ENCODE data around the gene VPS33B.
"Not testable (repeated sequence)": the region's sequence is repeated elsewhere in the genome, so short reads cannot be mapped to it uniquely, and the experiment has no call there.

Gene VPS33B

DNA sequence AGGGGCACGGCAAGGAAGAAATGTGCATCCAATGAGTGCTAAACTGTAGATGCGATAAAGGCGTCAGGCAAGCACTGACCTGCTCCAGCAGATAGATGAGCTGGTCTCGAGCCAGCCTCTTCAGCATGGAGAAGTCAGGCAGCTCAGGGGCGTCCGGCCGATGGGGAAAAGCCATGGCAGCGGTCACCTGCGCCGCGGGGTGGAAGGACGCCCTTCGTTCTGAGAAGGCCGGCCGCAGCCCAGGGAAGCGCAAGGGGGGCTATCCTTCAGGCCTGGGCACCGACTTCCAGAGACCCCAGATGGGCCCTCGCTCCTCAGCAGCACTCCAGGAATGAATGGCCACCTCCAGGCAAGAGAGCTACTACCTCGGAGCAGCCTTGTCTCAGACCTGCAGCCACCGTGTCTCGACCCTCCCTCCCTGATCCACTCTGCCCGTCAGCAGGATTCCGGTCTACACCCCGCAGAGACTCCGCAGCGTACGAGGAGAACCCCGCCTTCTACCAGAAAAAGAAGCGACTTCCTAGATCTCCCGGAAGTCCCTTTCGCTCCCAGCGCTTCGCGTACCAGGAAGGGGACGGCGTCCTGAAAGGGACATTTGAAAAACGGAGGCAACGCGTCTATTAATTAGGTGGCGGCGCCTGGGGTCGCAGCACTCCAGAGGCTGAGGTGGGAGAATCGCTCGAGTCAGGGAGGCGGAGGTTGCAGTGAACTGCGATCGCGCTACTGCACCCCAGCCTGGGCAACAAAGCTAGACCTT is at the start of gene VPS33B:
TSS of gene VPS33B (minus strand) at position 520 of the 757 bp plus-strand sequence. CDS start at position 175, 345 bp downstream.
- DNase-seq = peak; percentile 39

DNA sequence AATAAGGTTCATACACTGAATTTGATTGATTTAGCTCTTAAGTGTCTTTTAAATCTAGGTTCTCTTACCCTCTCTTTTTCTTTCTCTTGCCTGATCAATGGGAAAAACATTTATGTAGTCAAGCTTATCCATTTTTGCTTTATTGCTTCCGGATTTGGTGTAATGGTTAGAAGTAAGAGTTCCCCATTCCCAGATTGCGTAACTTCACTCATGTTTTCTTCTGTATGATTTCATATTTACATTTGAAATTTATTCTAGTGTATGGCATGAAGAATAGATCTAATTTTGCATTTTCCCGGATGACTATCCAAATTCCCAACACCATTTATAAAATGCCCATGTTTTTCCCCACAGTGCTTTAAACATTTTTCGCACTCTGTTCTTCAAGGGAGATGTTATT is 49.8 kb upstream of the VPS33B start:
- no peak for DNase-seq

DNA sequence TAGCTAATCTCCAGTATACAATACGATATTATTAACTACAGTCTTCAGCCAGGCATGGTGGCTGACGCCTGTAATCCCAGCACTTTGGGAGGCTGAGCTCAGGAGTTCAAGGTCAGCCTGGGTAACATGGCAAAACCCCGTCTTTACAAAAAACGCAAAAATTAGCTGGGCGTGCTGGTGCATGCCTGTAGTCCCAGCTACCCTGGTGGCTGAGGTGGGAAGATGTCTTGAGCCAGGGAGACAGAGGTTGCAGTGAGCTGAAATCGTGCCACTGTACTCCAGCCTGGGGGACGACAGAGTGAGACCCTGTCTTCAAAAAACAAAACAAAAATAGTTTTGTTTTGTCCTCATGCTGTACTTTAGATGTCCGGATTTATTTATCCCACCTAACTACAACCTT is 48.5 kb upstream of the VPS33B start:
- DNase-seq = no peak

DNA sequence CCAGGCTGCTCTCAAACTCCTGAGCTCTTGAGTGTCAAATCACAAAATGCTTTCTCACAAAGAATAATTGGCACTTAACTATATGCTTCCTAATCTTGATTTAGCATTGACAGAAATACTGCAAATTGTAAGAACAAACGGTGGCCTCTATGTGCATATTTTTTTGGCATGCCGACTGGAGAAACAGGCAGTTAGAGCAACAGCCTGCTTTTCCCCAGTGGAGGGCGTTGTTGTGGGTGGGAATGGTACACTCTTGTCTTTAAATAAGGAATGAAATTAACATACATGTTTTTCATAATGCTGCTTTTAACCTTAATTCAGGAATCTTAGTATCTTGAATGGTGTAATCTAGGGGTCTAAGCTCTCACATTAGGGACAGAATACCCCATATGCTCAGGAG is 46.6 kb upstream of the VPS33B start:
- no peak for DNase-seq

DNA sequence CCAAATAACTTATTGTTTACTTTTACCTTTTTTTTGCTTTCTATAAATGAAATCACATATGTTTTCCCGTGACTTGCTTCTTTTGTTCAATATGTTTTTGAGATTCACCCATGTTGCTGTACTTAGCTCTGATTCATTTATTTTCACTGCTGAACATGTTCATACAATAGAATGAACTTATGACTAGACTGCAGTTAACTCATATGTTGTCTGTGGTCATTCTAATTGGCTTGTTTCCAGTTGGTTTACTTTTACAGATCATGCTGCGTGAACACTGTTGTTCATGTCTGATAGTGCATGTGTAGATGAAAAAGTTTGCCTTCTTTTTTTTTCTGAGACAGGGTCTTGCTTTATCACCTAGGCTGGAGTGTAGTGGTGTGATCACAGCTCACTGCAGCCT is 46.0 kb upstream of the VPS33B start:
- DNase-seq = no peak

DNA sequence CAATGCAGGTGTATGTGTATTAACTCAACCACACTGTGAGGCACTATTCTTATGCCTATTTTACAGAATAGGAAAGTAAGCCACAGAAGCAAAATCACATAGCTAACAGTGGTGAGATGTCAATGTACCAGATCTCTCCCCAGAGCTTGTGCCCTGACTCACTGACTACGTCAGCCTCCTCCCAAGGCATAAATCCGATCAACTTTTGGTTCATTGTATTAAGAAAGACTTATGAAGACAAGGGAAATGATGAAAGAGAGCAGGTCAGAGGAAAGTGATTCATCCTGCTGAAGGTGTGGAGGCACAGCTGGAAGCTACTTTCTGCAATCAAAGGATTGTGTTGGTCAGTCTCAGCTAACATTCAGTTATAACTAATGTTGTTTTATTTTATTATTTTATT is 44.6 kb upstream of the VPS33B start:
- DNase-seq = no peak

DNA sequence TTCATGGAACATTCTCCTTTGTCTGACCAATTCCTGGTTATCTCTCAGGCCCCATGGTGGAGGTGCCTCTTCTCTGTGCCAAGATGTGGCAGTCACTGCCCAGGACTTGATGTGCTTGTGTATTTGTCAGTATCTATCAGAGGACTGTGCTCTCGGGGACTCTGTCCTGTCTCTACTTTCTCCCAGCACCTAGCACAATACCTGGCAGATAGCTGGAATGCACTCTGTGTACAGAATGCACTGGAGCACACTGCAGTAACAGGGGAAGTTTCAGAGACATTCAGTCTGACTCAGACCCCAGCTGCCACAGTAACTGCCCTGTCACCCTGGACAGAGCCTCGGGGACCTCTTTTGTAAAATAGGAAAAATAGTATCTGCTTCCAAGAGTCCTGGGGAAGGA is 43.1 kb upstream of the VPS33B start:
- DNase-seq = no peak

DNA sequence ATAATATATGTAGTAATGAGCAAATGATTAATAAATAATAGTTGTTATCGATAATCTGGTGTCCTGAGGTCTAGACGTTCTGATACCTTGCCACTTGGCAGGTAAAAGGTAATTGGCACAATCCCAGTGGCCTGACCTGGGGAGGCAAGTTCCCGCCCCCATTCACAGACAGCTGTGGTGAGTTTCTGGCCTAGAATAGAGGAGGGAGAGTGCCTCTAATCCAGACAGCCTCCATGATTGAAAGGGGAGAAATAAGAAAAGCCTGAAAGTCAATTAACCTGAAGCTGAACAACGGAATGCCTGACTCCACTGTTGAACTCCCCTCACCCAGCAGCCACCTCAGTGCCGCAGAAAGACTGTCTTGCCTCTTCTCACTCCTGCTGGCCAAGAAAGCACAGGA is 39.6 kb upstream of the VPS33B start:
- DNase-seq = no peak

DNA sequence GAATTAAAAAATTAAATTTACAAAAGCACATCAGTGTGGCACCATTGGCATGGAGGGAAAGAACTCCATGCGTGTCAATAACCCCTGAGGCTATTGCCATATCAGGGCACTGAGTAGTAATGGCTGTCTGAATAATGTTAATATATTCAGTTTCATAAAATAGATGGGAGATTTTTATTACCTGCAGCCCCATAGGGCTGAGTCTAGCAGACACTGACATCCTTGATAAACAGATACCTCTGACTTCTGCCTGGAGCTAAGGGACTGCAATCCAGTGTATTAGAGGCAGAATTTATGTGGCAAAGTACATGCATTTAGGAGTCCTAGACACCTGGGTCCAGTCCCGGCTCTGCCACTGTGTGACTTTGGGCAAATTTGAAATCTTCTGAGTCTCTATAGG is 38.8 kb upstream of the VPS33B start:
- no peak for DNase-seq

DNA sequence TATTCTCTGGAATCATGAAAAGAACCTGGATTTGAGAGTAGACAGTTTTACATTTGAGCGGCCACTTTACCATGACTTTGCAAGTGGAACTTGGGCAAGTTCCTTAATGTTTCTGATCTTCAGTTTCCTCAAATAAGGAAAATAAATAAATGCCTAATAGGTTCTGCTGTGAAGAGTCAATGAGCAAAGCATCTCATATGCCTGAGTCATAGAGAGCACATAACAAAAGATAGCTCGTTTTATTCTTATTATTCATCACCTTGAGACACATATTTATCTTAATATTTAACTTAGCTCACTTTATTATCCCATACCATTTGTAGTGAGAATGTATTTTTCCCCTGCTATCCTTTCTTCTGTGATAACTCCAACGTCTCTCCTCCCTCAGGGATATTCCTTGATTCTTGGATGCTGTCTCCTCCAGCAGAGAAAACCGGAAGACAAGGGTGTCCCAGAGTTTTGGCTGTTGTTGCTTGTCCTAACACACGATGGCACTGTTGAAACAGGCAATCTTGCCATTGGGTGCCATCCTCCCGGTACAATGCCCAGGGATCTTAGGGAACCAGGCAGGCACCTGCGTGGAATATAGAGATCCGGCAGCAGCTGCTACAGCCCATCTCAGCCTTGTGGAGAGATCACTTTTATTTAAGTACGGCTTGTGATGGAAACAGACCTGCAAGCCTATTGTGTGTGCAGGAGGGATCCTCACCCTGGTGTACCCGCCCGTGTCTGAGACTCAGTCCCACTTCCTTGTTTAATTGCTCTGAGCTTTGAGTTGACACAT is 33.3 kb upstream of the VPS33B start:
- DNase-seq = peak; percentile 39

DNA sequence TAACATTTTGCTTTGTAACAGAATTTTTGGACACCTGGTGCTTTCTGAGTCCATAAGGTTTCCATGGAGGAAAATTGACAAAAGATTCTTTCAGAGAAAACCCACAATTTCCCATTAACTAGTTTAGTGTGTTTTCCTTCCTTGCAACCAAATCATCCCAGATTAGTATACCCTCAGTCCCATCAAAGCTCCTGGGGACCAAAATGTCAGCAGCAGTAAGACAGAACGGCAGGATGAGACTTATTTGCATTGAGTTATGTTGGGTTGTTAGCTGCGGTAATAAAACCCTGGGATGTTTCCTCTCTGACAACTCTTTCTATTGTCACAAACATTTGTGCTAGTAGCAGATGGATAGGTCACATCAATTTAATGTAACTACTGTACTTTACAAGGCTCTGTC is 32.4 kb upstream of the VPS33B start:
- DNase-seq = no peak

DNA sequence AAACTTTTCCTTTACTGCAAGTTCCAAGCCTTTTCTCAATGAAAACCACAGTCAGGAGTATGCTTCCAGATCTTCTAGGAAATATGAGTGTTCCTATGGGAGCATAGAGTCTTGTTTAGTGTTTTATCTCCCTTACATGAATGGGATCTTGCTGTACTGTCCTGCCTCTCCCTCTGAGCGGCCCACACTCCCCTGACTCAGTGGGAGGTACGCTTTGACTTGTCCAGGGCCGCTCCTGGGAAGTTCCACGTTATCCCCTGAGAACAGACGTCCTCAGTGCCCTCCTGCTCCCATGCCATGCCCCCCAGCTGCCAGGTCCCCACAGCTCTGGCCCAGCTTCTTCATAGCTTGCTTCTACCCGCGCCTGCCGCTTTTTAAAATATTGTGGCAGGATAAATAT is 28.9 kb upstream of the VPS33B start:
- DNase-seq = no peak

DNA sequence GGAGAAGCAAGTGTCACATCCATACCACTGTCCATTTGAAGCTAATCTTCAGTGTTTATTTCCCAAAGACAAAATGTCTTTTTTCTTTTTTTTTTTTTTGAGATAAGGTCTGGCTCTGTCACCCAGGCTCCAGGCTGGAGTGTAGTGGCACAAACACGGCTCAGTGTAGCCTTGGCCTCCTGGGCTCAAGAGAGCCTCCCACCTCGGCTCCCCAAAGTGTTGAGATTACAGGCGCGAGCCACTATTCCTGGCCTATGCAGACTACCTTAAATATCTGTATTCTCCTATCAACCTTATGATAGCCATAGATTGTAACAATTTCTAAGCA is 27.7 kb upstream of the VPS33B start:
- DNase-seq = no peak

DNA sequence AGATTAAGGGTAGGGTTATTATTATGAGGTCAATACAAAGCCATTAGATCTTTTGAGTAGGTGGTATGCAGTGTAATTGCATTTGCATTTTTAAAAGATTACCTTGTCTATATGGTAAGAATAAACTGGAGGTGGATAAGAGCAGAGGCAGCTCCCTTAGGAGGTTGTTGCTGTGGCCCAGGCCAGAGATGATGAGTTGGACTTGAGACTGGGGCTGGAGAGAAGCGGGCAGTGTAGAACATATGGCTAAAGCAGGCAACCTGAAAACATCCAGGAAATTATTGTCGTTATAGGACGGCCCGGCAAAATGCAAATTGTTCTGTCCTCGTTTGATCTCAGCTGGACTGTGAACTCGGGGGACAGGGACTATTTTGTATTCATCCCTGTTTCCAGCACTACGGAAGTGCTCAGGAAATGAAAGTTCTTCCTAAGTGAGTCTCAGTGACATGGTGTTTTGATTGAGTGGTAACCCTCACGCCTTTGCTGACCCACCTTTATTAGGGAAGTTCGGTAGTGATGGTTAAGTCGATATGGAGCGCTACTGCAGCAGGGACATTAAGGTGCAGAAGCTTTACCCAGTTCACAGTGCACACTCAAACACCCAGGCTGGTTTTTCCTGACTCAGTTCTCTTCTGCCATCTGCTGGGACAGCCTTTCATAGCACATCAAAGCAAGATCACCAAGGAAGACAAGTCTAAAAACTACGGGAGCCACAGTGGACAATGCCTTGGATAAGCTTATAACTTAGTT is 27.2 kb upstream of the VPS33B start:
- DNase-seq = peak; percentile 33

DNA sequence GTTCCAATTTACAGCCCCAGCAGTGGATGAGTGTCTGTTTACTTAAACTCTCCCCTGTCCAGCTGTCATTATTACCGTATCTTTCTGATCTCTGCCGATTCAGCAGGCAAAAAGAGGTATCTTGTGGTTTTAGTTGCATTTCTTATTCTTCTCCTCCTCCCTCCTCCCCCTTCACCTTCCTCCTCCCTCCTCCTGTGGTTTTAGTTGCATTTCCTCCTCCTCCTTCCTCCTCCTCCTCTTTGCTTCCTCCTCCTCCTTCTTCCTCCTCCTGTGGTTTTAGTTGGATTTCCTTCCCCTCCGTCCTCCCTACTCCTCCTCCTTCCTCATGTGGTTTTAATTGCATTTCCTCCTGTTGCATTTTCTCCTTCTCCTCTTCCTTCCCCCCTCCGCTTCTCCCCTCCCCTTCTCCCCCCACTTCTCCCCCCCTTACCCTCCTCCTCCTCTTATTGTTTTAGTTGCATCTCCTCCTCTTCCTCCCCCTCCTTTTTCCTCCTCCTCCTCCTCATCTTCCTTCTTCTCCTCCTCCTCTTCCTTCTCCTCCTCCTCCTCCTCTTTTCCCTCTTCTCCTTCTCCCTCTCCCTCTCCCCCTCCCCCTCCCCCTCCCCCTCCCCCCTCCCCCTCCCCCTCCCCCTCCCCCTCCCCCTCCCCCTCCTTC is 25.3 kb upstream of the VPS33B start:
- no peak for DNase-seq

DNA sequence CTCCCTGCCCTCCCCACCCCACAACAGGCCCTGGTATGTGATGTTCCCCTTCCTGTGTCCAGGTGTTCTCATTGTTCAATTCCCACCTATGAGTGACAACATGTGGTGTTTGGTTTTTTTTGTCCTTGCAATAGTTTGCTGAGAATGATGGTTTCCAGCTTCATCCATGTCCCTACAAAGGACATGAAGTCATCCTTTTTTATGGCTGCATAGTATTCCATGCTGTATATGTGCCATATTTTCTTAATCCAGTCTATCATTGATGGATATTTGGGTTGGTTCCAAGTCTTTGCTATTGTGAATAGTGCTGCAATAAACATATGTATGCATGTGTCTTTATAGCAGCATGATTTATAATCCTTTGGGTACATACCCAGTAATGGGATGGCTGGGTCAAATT is 23.7 kb upstream of the VPS33B start:
- DNase-seq = not testable (repeated sequence)

DNA sequence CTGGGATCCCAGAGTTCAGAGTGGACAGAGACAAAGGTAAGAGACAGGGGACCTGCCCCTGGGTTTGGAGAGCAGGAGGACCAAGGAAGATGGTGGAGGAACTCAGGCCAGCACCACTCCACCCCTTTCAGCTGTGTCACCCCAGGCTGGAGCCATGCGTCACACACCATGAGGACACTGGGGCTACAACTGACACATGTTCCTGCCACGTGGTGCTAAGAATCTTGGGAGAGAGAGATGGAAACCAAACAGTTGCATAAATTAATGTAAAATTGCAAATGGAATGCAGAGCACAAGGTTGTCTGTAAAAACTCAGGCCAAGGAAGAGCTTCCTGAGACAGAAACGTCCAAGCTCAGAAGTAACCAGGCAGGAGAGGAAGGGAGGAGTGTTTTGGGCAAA is 22.7 kb upstream of the VPS33B start:
- no peak for DNase-seq

DNA sequence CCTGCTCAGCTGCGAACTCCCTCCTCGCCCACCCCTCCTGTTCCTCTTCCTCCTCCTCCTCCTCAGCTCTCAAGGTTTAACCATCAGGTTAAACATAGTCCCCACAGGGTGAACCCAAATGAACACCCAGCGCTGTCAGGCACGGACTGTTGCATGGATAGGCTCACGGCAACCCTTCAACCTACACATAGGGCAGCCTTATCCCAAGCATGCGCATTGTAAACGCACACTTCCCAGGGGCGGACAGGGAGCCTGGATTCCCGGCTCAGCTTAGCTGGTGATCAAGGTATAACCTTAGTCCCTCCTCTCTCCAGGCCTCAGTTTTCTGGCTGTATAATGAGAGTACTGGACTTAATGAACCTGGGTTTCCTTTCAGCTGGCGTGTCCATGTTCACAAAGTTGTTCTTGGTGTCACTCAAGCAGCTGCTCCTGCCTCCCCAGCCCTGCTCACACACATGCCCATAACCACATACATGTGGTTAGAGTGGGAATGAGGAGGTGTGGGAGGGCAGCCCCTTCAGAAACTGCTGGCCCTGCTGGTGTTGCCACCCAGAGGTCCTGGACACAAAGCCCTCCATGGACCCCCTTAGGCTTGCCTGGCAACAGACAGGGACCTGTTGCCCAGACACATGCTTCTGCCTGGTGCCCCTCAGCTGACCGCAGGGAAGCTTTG is 20.9 kb upstream of the VPS33B start:
- no peak for DNase-seq

DNA sequence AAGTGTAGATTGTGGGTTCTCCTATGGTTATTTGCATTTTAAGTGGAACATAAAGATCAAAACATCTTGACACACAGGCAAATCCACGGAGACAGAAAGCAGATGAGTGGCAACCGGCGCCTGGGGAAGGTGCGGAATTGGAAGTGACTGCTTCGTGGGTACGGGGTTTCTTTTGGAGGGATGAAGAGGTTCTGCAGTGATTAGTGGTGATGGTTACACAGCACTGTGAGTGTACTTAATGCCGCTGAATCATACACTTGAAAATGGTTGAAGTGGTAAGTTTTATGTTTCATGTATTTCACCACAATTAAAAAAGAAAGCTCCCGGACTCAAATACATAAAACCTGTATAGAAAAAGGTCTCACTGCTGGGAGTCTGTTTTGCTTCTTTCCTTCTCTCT is 18.5 kb upstream of the VPS33B start:
- DNase-seq = no peak

DNA sequence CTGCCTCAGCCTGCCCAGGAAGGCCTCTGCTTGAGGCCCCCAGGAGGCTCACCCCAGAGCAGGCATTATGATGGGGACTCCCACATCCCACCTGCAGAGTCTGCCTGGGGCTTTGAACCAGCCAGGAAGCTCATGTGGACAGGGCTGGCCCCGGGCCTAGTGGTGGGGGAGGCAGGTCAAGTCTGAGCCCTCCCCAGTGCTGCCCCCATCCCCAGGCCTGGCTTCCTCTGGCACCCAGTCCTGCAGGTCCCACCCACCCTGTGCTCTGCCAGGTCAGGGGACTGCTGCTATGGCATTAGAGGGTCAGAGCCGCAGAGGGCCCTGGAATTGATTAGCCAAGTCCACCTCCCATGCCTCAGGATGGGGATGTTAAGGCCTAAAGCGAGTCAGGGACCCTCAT is 17.6 kb upstream of the VPS33B start:
- DNase-seq = no peak

DNA sequence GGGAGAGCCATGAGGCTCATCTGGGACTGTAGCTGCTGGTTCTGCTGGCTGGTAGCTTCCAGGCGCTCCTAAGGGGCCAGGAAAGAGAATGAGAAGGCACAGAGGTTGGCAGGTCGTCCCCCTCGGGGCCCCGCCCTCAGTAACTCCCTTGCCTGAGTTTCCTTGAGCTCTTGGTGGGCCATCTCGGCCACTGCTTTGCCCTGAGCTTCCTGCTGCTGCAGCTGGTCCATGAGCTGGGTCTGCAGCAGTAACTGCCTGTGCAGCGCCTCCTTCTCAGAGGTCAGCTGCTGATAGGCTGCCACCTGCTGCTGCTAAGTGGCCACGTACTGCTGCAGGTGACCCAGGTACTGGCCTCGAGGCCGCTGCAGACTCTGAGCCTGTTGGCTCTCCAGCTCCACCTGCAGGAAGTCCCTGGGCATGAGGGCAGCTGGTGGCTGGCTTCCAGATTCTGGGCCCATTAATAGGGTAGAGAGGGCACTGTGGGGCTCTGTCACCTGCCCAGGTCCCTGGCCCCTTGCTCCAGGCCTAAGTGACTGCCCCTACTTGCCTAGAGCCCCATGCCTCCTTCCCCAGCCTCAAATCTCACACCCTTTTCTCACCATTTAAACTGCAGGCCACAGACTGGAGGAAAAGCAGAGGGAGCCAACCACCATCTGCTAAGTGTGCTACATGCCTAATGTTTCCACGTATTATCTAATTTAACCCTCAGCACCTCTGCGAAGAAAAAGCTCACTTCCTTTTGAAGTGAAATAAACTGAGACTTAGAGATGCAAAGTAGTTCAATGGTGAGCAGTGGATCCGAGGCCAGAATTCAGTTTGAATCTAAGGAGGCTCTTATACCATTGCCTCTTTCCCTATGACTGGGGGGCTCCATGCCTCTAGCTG is 10.8 kb upstream of the VPS33B start:
- no peak for DNase-seq

DNA sequence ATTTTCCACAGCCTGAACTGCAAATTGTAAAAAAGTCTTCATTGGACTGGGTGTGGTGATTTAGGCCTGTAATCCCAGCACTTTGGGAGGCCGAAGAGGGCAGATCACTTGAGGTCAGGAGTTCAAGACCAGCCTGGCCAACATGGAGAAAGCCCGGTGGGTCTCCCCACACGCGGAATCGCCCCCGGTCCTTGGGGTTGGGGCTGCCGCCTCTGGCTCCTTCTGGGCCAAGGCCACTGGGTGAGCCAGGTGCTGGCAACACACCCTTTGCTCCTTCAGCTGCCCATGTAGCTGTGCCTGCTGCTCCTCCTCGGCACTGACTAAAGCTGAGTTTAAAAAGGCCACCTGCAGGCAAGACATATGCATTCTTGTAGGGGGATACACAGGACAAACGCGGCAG is 9.4 kb upstream of the VPS33B start:
- no peak for DNase-seq
